NCI-H1436 (cell line): Measurements from ENCODE around the gene ASB13.
"Not testable (repeated sequence)": the region's sequence is repeated elsewhere in the genome, so short reads cannot be mapped to it uniquely, and the experiment has no call there.

ENCODE experiments used
- DNase-seq: peaks from one replicate; lab custom pipeline; 2025; lab: John Stamatoyannopoulos, UW

ASB13 gene

DNA sequence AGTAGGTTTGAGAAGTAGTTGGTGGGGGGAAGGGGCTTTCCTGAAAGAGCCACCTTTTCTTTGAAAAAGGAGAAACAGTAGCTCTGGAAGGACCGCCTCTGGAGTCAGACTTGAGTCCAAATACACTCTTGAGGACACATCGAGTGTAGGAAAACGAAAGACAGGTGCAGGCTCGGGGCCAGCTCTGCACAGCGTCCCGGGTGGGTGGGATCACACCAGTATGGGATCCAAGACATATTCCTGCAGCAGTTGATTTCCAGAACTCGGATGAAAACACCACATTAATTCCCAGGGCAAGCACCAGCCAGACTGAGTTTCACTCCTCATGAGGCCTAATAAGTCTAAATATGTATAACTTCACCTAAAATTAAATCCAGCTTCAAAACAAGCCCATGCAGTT is 61.4 kb downstream of the ASB13 start:
- DNase-seq = no peak

DNA sequence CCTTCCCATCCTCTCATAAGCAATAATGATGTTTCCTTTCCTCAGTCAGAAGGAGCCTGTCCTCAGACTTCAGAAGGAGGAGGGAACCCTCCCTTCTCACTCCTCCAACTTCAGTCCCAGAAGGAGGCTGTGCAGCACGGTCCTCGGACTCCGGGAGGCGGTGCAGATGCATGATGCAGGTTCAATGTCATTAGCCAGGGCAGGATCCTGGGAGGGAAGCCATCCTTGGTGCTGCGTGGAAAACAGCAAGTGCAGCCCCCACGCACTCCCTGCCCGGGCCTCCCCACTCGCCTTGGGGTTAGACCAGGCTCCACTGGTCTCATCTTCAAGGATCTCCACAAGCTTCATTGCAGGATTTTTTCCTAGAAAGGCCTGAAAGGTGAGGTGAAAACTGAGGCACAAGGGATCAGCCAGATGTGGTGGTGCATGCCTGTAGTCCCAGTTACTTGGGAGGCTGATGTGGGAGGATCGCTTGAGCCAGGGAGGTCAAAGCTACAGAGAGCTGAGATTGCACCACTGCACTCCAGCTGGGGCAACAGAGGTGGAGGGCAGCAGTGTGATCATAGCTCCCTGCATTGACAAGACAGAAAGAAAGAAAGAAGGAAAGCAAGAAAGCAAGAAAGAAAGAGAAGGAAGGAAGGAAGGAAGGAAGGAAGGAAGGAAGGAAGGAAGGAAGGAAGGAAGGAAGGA is 62.0 kb downstream of the ASB13 start:
- no peak for DNase-seq

DNA sequence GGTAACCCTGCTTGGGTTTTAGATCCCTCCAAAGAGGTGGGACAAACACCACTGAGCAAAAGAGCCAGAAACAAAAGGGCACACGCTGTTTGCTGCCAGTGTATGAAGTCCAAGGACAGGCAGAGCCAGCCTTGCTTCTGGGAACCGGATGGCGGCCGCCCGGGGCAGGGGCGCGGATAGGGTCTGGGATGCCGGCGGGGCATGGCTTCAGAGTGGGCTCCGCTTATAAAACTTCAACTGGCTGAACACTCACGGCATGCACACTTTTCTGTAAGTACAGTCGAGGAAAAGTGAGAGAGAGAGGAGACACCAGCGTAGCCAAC is 62.6 kb downstream of the ASB13 start:
- DNase-seq = no peak

DNA sequence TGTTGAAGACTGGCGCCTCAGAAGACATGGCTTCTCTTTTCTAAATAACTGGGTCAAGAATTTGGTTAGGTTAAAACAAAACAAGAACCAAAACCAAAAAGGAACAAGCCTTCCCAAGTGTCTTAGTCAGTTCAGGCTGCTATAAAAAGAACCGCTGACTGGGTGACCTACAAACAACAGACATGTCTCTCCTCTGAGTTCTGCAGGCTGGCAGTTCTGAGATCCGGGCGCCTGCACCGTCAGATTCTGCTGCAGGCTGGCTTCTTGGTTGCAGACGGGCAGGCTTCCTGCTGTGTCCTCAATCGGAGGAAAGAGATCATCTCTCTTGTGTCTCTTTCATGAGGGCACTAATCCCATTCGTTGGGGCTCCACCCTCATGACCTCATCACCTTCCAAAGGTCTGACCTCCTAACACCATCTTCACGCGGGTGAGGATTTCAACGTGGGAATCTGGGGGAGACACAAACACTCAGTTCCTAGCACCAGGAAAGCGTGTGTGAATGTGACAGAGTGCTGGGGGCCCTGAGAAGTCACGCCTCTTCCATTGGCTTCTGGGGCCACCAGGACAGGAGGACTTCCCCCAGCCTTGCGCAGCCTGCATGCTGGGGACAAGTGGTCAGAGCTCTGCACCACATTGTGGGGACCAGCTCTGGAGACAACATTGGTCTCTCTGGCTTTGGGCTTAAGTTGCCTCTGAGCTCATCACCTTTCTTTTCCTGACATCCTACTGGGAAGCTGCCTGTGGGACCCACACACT is 63.1 kb downstream of the ASB13 start:
- DNase-seq = no peak

DNA sequence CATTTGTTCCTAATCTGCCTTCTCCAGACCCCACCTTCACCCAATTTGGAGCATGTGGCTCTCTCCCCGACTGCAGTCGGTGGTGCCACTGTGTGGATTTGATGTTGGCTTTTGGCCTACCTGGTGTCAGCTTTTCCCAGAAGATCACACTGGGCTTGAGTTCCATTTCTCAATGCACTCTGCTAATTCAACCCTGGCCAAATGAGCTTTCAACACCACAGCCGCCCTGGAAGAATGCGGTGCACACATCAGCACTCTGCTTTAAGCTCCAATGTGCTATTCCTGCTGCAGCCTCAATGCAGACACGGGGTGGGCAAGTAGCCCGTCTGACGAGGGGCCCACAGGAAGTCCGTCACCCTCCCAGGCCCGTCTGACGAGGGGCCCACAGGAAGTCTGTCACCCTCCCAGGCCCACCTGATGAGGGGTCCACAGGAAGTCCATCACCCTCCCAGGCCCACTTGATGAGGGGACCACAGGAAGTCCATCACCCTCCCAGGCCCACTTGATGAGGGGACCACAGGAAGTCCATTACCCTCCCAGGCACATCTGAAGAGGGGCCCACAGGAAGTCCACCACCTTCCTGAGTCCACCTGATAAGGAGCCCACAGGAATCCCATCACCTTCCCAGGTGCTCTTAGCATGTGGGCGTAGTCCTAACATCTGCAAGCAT is 64.4 kb downstream of the ASB13 start:
- no peak for DNase-seq

DNA sequence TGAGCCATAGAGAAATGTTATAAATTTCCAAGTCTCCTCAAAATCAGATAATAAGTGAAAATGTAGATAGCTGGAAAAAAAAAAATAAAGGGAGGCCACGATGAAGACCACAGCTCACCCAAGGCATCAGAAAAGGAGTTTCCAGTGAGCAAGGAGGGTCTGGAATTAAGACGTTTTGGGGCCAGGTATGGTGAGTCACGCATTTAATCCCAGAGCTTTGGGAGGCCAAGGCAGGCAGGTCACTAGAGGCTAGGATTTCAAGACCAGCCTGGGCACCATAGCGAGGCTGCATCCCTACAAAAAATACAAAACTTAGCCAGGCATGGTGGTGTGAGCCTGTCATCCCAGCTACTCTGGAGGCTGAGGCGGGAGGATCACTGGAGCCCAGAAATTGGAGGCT is 65.5 kb downstream of the ASB13 start:
- no peak for DNase-seq

DNA sequence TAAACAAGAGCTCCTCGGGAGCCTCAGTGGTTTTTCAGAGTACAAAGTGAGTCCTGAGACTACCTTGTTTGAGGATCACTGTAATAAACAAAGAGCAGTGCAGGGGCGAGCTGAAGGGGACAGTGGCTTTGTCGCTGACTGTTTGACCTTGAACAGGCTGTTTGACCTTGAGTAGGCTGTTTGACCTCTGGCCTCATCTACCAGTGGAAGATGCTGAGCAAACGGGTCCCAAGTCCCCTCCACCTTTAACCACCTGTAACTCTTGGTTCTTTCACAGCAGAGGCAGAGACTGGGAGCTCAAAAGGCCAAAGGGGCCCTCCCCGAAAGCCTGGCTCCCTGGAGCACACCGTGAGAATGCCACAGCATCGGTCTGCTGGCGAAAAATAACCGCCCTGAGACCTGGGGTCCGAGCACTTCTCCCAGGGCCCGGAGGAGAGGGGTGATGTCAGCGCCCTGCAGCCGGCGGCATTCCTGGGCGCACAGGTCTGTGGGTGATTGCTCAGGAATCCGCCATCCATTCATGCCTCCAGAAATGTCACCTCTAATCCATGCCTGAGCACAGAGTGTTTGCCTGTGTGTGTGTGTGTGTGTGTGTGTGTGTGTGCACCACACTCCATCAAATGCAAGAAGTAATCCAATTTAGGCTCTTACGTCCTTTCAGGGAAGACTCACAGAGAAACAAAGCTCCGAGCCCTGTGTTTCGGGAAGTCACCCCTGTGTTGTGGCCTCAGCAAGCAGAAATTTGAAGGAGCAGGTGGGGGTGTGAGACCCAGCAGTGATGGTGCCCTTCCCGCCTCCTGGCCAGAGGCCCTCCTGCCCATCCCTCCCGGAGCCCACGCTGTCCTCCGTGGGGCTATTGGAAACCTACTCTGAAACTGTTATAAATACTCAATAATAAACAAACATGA is 66.5 kb downstream of the ASB13 start:
- no peak for DNase-seq

DNA sequence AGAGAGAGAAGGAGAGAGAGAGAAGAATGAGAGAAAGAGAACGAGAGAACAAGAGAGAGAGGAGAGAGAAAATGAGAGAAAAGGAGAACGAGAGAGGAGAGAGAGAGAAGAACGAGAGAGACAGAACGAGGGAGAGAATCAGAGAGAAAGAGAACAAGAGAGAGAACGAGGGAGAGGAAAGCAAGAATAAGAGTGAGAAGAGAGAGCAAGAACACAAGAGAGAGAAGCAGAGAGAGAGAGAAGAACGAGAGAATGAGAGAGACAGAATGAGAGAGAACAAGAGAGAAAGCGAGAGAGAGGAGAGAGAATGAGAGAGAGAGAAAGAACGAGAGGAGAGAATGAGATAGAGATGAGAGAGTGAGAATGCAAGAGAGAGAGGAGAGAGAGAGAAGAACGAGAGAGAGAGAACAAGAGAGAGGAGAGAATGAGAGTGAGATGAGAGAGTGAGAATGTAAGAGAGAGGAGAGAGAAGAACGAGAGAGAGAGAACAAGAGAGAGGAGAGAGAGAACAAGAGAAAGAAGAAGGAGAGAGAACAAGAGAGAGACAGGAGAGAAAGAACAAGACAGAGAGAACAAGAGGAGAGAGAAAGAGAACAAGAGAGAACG is 68.2 kb downstream of the ASB13 start:
- DNase-seq = no peak

DNA sequence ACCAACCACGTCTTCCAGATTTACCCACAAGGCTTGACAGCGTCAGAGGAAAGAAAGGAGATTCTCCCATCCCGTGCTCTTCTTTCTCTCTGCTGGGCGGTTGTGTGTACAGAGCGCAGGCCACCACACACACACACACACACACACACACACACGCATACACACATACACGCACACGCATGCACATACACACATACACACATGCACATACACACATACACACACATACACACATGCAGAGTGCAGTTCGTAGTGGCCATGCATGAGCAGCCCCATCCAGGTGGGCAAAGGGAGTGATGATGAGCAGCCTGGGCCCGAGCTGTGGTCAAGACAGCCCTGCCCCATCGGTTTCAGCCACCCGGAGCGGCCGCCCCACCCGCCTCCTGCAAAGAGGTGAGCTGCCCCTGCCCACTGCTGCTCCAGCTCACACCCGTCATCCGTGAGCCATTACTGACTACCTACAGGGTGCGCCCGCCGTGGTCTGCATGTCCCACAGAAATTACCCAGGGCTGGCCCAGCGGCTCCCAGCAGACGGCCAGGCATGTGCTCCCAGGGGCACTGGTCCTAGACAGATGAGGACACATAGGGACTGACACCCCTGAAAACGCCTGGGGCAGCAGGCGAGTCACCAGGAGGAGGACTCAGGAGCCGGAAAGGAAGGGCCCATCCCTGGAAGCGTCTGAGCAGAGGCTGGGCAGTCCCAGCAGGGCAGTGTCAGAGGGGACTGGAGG is 69.6 kb downstream of the ASB13 start:
- DNase-seq = no peak

DNA sequence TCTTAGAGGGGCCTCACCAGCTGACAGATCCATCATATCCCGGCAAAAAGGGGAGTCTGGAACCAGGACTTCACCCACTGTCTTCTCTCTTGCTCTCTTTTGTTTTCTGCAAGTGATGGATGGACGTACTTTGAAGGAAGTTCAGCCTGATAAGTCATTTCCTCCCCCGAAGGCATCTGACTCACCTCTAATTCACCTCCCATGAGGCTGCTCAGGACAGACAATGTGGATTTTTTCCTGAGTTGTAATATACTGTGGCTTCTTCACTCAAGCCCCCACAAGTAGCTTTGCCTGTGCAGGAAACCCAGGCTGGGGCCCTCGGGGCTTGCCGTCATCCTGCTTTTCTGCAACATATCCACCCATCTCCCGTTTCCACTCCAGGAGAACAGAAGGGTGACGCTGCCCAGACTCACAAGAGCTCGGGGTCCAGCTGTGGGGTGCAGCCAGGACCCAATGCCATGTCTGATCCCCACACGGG is 70.4 kb downstream of the ASB13 start:
- no peak for DNase-seq

DNA sequence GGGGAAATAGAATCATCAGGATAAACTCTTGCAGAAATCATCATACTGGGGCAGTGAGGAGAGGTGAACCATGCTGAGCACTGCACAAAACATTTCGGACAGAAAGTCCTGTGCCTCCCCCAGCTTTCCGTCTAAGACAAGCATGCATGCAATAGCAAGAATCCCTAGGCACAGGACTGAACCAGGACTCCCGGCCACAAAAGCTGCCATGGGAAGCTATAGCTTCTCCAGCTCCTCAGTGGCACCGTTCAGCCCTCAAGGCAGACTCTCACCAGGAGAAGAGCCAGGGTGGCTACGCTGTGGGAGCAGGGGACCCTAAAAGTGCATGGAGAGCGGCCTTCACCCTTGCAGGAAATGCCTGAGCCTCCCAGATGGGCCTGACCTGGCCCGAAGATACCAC is 70.8 kb downstream of the ASB13 start:
- DNase-seq = no peak

DNA sequence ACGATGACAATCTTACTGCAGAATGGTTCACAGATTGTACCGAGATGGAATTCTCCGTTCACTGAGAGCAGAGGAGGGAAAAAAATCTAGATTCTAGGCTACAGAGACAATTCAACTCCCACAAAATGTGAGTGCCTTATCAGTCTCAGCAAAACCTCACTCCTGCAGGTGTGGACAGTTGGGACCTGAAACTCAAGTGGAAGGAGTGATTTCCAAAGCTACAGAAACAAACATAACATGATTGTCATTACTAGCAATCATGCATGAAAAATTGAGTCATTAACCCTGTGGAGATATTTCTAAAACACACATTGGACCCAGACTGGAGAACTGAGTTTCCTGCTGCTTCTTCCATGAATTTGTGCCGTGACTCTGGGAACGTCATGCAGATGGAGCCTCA is 71.3 kb downstream of the ASB13 start:
- no peak for DNase-seq

DNA sequence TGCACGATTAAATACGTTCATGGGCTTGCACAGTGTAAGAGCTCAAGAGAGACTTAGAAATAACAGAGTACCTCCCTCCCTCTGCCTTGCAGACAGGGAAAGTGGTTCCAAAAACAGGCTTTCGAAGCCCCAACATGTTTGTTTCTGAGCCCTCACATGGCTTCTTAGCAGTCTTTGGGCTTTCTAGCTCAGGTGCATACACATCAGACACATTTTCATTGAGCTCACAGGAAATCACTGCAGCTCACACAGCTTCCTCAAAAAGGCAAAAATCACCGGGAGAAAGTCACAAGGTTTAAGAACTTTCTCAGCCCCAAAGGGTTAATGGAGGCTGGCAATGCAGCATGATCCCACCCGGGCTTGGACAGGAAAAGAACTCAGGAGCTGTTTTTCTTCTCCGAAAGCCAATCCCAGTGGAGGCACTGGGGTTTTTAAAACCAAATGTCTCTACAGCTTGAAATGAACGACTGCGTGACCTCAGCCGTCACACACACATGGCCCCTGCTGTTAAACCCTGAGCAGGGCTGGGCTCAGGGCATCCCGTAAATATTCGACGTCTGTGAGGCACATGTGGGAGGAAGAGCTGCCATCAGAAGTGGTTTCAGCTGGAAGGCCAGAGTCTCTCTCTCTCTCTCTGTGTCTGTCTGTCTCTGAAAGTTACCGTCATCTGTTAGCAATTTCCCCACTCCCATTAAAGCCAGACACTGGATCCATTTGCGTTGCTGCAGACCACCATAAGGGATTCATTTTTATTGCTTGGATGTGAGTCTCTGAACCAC is 71.9 kb downstream of the ASB13 start:
- DNase-seq = no peak

DNA sequence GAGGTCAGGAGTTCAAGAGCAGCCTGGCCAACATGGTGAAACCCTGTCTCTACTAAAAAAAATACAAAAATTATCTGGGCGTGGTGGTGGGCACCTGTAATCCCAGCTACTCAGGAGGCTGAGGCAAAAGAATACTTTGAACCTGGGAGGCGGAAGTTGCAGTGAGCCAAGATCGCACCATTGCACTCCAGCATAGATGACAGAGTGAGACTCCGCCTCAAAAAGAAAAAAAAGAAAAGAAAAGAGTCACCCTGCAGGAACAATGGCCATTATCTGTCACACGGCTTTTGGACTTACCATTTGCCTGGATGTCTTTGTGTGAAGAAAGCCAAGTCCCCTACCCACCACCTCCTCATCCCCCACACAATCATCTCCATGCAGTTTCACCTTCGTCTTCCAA is 73.0 kb downstream of the ASB13 start:
- DNase-seq = not testable (repeated sequence)

DNA sequence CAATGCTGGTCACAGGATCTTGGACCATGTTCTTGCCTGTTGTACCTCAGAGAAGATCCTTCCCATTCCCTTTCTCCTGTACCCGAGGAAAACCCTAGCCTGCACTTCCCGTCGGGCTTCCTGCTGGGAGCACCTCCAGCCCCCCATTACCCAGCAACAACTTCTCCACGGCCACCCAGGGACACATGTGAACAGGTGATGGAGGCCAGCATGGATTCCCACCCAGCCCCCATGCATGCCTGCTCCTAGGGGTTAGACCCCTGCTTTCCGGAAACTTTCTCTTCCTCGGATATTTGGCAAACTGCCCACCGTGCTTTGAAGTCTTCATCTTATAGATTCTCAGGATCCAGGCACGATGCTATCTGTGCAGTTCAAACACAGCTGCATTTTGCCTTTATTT is 74.3 kb downstream of the ASB13 start:
- no peak for DNase-seq

DNA sequence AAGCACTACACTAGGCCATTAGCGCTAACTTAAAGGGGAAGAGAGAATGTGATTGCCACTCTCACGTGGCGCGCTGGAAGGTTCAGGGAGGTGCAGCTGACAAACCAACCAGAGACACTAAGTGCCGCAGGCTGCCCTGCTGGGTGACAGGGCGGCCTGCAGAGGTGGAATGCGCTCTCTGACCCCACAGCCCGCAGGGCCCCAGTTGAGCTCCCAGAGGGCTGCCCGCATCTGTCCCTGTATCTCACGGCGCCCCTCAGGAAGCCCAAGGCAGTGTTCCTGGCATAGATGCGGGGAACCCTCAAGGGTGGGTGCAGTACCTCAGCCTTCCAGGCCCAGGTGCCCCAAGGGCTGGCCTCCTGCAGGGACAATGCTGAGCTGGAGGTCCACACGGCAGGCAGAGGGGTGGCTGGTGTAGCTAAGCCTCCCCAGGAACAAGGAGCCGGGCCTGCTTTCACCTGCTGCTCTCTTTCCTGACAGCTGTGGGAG is 75.0 kb downstream of the ASB13 start:
- DNase-seq = no peak

DNA sequence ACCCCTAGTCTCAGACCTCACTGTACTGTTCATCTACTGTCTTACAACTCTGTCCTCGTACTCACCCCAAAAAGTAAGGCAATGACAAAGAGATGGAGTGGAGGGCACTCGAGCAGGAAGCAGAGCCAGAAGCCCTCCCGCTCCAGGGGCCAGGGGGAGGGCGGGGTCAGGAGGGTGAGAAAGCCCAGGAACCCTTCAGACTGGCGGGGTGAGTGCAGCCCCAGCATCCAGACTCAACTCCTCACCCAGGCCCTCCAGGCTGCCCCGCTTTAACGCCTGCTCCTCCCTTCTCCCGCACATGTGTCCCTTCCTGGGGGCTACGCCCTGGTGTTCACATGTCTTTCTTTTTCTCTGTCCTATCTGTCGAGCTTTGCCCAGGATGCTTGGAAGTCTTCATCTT is 75.6 kb downstream of the ASB13 start:
- DNase-seq = no peak

DNA sequence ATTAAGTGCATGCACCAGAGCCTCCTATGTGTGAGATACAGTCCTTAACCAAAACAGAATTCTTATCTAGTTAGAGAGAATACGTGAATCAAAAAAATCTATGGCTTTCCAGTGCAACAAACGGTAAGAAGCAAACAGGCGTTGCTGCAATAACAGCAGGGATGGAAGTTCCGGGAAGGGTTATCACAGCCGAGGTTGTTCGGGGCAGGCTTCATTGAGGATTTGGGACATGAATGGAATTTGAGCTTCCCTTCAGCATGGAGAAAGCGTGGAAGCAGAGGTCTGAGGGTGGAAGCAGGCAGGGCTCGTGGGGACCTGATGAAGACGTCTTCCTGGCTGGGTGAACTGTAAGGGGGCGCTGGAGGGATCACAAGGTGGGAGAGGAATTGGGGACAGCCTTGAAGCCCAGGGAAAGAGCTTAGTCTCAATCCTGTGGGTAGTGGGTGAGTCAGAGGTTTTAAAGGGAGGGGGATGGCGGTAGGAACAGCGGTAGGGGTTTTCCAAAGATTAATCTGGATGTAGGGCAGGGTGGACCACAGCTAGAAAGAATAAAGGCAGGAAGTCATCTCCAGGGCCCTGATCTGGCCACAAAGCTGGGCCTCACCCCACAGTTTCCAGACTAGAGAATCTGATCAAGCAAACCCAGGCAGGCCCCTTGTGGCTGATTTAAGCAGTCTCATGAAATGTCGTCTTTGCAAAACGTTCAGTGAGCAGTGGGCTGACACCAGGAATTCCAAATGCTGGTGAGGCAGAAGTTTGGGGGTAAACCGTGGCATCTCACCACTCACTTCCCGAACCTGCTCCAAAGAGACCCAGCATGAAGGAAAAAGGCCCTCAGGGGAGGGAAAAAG is 76.5 kb downstream of the ASB13 start:
- no peak for DNase-seq

DNA sequence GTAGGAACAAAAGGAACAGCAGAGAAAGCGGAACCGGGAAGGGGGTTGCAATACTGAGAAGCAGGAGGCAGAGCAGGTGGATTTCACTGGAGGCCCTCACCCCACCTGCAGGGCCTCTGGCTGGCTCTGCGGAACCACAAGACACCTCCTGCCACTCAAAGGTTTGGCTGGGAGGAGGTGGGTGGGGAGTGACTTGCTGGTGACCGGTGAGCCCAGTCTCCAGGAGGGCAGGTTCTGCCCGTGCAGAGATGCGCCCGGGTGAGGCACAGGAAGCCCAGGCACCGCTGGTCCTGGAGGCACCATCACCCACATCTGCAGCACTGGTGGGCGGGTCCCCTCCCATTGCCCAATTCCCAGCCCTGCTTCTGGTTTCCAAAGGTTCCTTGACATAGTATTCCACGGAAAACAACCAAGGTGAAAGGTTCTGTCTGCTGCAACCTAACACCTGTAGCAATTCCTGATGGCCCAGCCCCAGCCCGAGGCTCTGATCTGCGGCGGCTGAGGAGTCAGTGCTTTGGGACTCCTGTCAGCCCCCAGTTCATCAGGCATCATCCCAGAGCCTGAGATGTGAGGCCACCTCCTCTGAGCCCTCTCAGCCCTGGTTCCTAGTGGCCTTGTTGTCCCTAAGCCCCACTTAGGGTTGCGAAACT is 77.3 kb downstream of the ASB13 start:
- DNase-seq = no peak
